H1 (cell line): ENCODE measurements around the gene GNAT1. TPM values are rescaled to one million over a fixed set of nuclear protein-coding genes. Genes with fewer than 3 reads are reported as not detected.

Source experiments
- CTCF ChIA-PET: fragments of 300-600 bp; sonication (Branson Sonifier 250); formaldehyde crosslinking; loops from one replicate; lab custom pipeline; 2021; ENCODE audit not compliant: partially characterized antibody; lab: Charles Lee
- POLR2A ChIA-PET: fragments of 300-600 bp; sonication (Branson Sonifier 250); formaldehyde crosslinking; loops from one replicate; lab custom pipeline; 2021; ENCODE audit warnings: inconsistent platforms; ENCODE audit not compliant: partially characterized antibody; lab: Charles Lee
- DNase-seq, 2 experiments: peaks; one replicate each; pipeline versions ENCODE4 v3.0.0 to v3.0.0-alpha.2; 2010 to 2022; ENCODE audit warnings: low spot score in 2 of 2, low read depth in 1 of 2, mixed read lengths in 1 of 2
- FAIRE-seq: peaks from 2 replicates; lab custom pipeline; 2011; peaks lifted over from hg19 to GRCh38; lab: Jason Lieb, UNC
- H2AFZ ChIP-seq: 2 replicates; pipeline ENCODE4 v1.8.1; 2012; ENCODE audit warnings: low read length, inconsistent platforms
- H2AK5ac ChIP-seq: 2 replicates; pipeline ENCODE4 v1.6.1; 2013; ENCODE audit warnings: low read depth, low read length
- H2BK120ac ChIP-seq: replicated peaks from 2 replicates; pipeline ENCODE3; 2013; ENCODE audit warnings: low read depth, low read length, inconsistent platforms
- H2BK12ac ChIP-seq: 2 replicates; pipeline ENCODE4 v1.6.1; 2013; ENCODE audit warnings: low read depth, low read length
- H2BK15ac ChIP-seq: 2 replicates; pipeline ENCODE4 v1.6.1; 2013; ENCODE audit warnings: low read length
- H2BK20ac ChIP-seq: 2 replicates; pipeline ENCODE4 v1.6.1; 2013; ENCODE audit warnings: low read length
- H2BK5ac ChIP-seq: 2 replicates; pipeline ENCODE4 v1.6.1; 2013; ENCODE audit warnings: low read depth, low read length
- H3K14ac ChIP-seq: 2 replicates; pipeline ENCODE4 v1.6.1; 2013; ENCODE audit warnings: inconsistent platforms; ENCODE audit not compliant: insufficient read length
- H3K18ac ChIP-seq: 2 replicates; pipeline ENCODE4 v1.6.1; 2013; ENCODE audit warnings: low read length; ENCODE audit errors: extremely low read depth
- H3K23ac ChIP-seq: 2 replicates; pipeline ENCODE4 v1.6.1; 2013; ENCODE audit warnings: inconsistent platforms; ENCODE audit not compliant: insufficient read length
- H3K23me2 ChIP-seq: 2 replicates; pipeline ENCODE4 v1.6.1; 2013; ENCODE audit warnings: low read depth, low read length
- H3K27ac ChIP-seq: 2 replicates; pipeline ENCODE4 v1.6.1; 2011; ENCODE audit warnings: low read depth, low read length, inconsistent platforms
- H3K27me3 ChIP-seq, 4 experiments: replicated peaks in 1 of 4; 1 replicate in 1 of 4; 2 replicates in 3 of 4; pipeline versions ENCODE4 v1.6.1 to v1.8.1; 2011 to 2013; ENCODE audit warnings: low read length in 3 of 4, mild to moderate bottlenecking in 3 of 4, inconsistent platforms in 2 of 4, mixed read lengths in 2 of 4, moderate library complexity in 1 of 4; ENCODE audit not compliant: control insufficient read depth in 3 of 4, insufficient read depth in 3 of 4; ENCODE audit errors: extremely low read depth in 1 of 4
- H3K36me3 ChIP-seq, 4 experiments: 2 replicates each; pipeline versions ENCODE4 v1.6.1 to v1.8.1; 2011 to 2013; ENCODE audit warnings: mild to moderate bottlenecking in 4 of 4, low read length in 3 of 4, moderate library complexity in 2 of 4, control low read depth in 1 of 4, inconsistent platforms in 1 of 4; ENCODE audit not compliant: insufficient read depth in 4 of 4, control insufficient read depth in 2 of 4
- H3K4ac ChIP-seq: replicated peaks from 2 replicates; pipeline ENCODE3; 2013; ENCODE audit warnings: low read length, low read depth, mixed read lengths, inconsistent platforms; ENCODE audit not compliant: insufficient read length
- H3K4me1 ChIP-seq, 4 experiments: replicated peaks in 1 of 4; 1 replicate in 1 of 4; 2 replicates in 3 of 4; pipeline versions ENCODE4 v1.6.1 to v1.8.1; 2011 to 2013; ENCODE audit warnings: low read length in 3 of 4, inconsistent platforms in 2 of 4, mixed read lengths in 1 of 4; ENCODE audit not compliant: insufficient read depth in 4 of 4, control insufficient read depth in 3 of 4
- H3K4me2 ChIP-seq, 2 experiments: 2 replicates each; pipeline versions ENCODE4 v1.6.1 to v1.8.1; 2011 to 2013; ENCODE audit warnings: low read depth in 2 of 2, low read length in 2 of 2, control low read depth in 1 of 2, inconsistent platforms in 1 of 2, mild to moderate bottlenecking in 1 of 2; ENCODE audit not compliant: insufficient read depth in 1 of 2
- H3K4me3 ChIP-seq, 4 experiments: fragments of 200-600, 300-600 bp in 1 of 4; sonication (generic), shearing (Covaris generic), sonication (Bioruptor Twin) in 1 of 4; 2 replicates each; pipeline versions ENCODE4 v1.5.1 to v1.8.1; 2011 to 2016; ENCODE audit warnings: low read length in 4 of 4, low read depth in 3 of 4, control low read depth in 2 of 4, inconsistent platforms in 2 of 4, mild to moderate bottlenecking in 2 of 4, mixed read lengths in 1 of 4, moderate library complexity in 1 of 4; ENCODE audit not compliant: insufficient read depth in 2 of 4; ENCODE audit errors: extremely low read depth in 1 of 4
- H3K56ac ChIP-seq: replicated peaks from 2 replicates; pipeline ENCODE3; 2013; ENCODE audit warnings: low read depth, mild to moderate bottlenecking, mixed read lengths, low read length, inconsistent platforms; ENCODE audit not compliant: insufficient read length
- H3K79me1 ChIP-seq: 2 replicates; pipeline ENCODE4 v1.6.1; 2013; ENCODE audit warnings: low read depth, low read length, control low read depth
- H3K79me2 ChIP-seq, 2 experiments: 2 replicates each; pipeline versions ENCODE4 v1.6.1 to v1.8.1; 2012 to 2013; ENCODE audit warnings: low read length in 2 of 2, mild to moderate bottlenecking in 2 of 2, inconsistent platforms in 1 of 2; ENCODE audit not compliant: insufficient read depth in 2 of 2, control insufficient read depth in 1 of 2
- H3K9ac ChIP-seq, 4 experiments: replicated peaks in 1 of 4; 1 replicate in 1 of 4; 2 replicates in 3 of 4; pipeline versions ENCODE4 v1.6.1 to v1.8.1; 2011 to 2013; ENCODE audit warnings: low read depth in 3 of 4, low read length in 3 of 4, control low read depth in 2 of 4, mild to moderate bottlenecking in 2 of 4, moderate library complexity in 2 of 4, inconsistent platforms in 1 of 4; ENCODE audit errors: extremely low read depth in 1 of 4
- H3K9me3 ChIP-seq, 2 experiments: 2 replicates each; pipeline versions ENCODE4 v1.6.1 to v1.8.1; 2012 to 2013; ENCODE audit warnings: mild to moderate bottlenecking in 2 of 2, moderate library complexity in 2 of 2, control low read depth in 1 of 2, inconsistent platforms in 1 of 2, low read depth in 1 of 2, low read length in 1 of 2, mixed read lengths in 1 of 2; ENCODE audit not compliant: insufficient read depth in 2 of 2
- H4K20me1 ChIP-seq, 2 experiments: replicated peaks in 1 of 2; 2 replicates each; pipeline versions ENCODE3 to v1.8.1; 2011 to 2013; ENCODE audit warnings: inconsistent platforms in 2 of 2, low read length in 2 of 2, mild to moderate bottlenecking in 1 of 2; ENCODE audit not compliant: insufficient read depth in 2 of 2, control insufficient read depth in 1 of 2
- H4K5ac ChIP-seq: 2 replicates; pipeline ENCODE4 v1.6.1; 2013; ENCODE audit warnings: low read length, low read depth, mixed read lengths, inconsistent platforms; ENCODE audit not compliant: insufficient read length
- H4K8ac ChIP-seq: 2 replicates; pipeline ENCODE4 v1.8.0; 2013; ENCODE audit warnings: mild to moderate bottlenecking, moderate library complexity, low read length, inconsistent platforms; ENCODE audit not compliant: insufficient read depth; ENCODE audit errors: extremely low read depth
- H4K91ac ChIP-seq: replicated peaks from 2 replicates; pipeline ENCODE3; 2013; ENCODE audit warnings: low read length, mixed read lengths, inconsistent platforms; ENCODE audit not compliant: insufficient read length
- BACH1 ChIP-seq: IDR thresholded peaks from 2 replicates; pipeline ENCODE4 v1.6.1; 2012; ENCODE audit warnings: low read length, improper control_type of control experiment
- EZH2 ChIP-seq: fragments of 200-600 bp; sonication (generic); IDR thresholded peaks from 2 replicates; pipeline ENCODE4 v1.7.1; 2012; ENCODE audit warnings: low read depth, mild to moderate bottlenecking, moderate library complexity, low read length, inconsistent platforms; ENCODE audit not compliant: severe bottlenecking
- KDM4A ChIP-seq: IDR thresholded peaks from one replicate; pipeline ENCODE4 v1.7.1; 2012; ENCODE audit warnings: low read depth, mild to moderate bottlenecking, moderate library complexity, low read length, inconsistent platforms; ENCODE audit not compliant: severe bottlenecking
- SUZ12 ChIP-seq: fragments of 200-600 bp; sonication (generic); IDR thresholded peaks from 2 replicates; pipeline ENCODE4 v1.6.1; 2012; ENCODE audit warnings: mild to moderate bottlenecking, inconsistent platforms, low read length, moderate library complexity, mixed read lengths
- WGBS, 2 experiments: shearing (Covaris generic) in 1 of 2; methylation state at CpG; one replicate each; pipeline versions ENCODE4 v1.1.6 to v1.1.7; 2013 to 2015; ENCODE audit warnings: low lambda C conversion rate in 2 of 2, mixed read lengths in 2 of 2, inconsistent platforms in 1 of 2, low coverage in 1 of 2, missing lambda C conversion rate in 1 of 2; ENCODE audit not compliant: insufficient replicate concordance in 2 of 2, insufficient coverage in 1 of 2, insufficient read length in 1 of 2; ENCODE audit errors: extremely low coverage in 1 of 2, missing lambda C conversion rate in 1 of 2; 5-methylcytosine and 5-hydroxymethylcytosine counted together
- polyA plus RNA-seq, 7 experiments: library from polyadenylated mRNA; depleted of rRNA in 3 of 7; stranded (reverse) in 5 of 7; unstranded in 2 of 7; fragments of >200 nt in 5 of 7; fragments of 200-250 nt in 2 of 7; gene quantifications; 1 replicate in 5 of 7; 2 replicates in 1 of 7; 4 replicates in 1 of 7; pipeline versions ENCODE4 v1.2.1 to v1.2.3, GENCODE V29; 2011 to 2013; ENCODE audit warnings: missing spikeins in 2 of 7, mixed read lengths in 2 of 7
- total RNA-seq: library from RNA; stranded (reverse); fragmentation: NEBNext Ultra II Directional; extraction: Animal tissue kit (Norgen Biotek cat#: 25700); gene quantifications from 2 replicates; pipeline ENCODE4 v1.2.1, GENCODE V29; 2021

GNAT1 gene
- total and polyA plus RNA-seq, 2 of the 8 experiments (the other 6 are each of a cell fraction or from before 2014, with no cell fraction given) = 0.08 TPM; not detected in 1

GRCh38 chr3:50153782-50154475 is 37.5 kb upstream of the GNAT1 start:
- POLR2A ChIA-PET = interaction anchor here (1.6 to 6.1 kb wide), 3 partner anchors 11 to 32 kb away, joined by 3 to 54 read pairs (median 43); no protein-coding TSS in a partner anchor
- Histone ChIP-seq H3K4ac (no peak overlapping the region), H2AFZ (no peak overlapping the region), H4K5ac (no peak overlapping the region), H3K14ac (no peak overlapping the region), H2BK120ac (no peak overlapping the region), H3K79me2 (peaks cover 0 to 22% of the 10 kb centered on the region in 2 experiments; a peak in 1 of 4 replicates), H3K4me1 (peaks cover 5 to 55% (median 40%) of the 10 kb centered on the region in 4 experiments), H3K23me2 (peaks cover 17% of the 10 kb centered on the region; the same call in 1 of the 2 replicates), H3K9me3 (no peaks in the 10 kb centered on the region), H3K4me2 (peak overlapping the region; percentile 58 to 89), H2BK20ac (0 out of 2 replicates have a peak overlapping the region, but pooled peaks have one; percentile 21), H3K23ac (no peak overlapping the region), H3K27ac (no peak overlapping the region), H3K79me1 (peaks cover 9% of the 10 kb centered on the region; the same call in 1 of the 2 replicates), H4K20me1 (peaks cover 3 to 10% of the 10 kb centered on the region in 2 experiments), H3K56ac (no peak overlapping the region), H4K8ac (no peak overlapping the region), H3K18ac (peak overlapping the region; percentile 48), H4K91ac (no peak overlapping the region), H3K4me3 (peak overlapping the region; percentile 40 to 74 (median 56)), H2BK12ac (peak overlapping the region; percentile 90; the same call in 1 of the 2 replicates), H2AK5ac (peak overlapping the region; percentile 93), H3K9ac (no peak overlapping the region), H3K36me3 (0 out of 8 replicates have a peak, but pooled peaks cover 0 to 2% (median 0%) of the 10 kb centered on the region in 4 experiments), H2BK15ac (peak overlapping the region; percentile 14; the same call in 1 of the 2 replicates), H2BK5ac (no peak overlapping the region), H3K27me3 (peaks cover 2 to 19% (median 15%) of the 10 kb centered on the region in 4 experiments; a peak in 6 of 7 replicates)
- FAIRE-seq (no peak), DNase-seq (no peak)
- TF ChIP-seq SUZ12 (no peak), EZH2 (peak; percentile 26), KDM4A (no peak), BACH1 (no peak)
- 45% methylated on average over 9 of the region's 9 CpGs; no CpG with 5 or more reads in 1 of the 2 experiments for WGBS, 2 experiments
- CTCF ChIA-PET = interaction anchor here (0.5 to 5.3 kb wide), 8 partner anchors 11 to 1899 kb away, joined by 3 to 54 read pairs (median 8); partner anchors contain the start of gene GNAT1
